ENCODE data around the gene SCGB3A1. TPM values are rescaled to one million over a fixed set of nuclear protein-coding genes. Genes with fewer than 3 reads are reported as not detected.

The SCGB3A1 gene
- polyA plus RNA-seq, 1 donor (not counting 4 experiments of a cell fraction or from before 2014, with no cell fraction given), result not detected

GRCh38 chr5:180619563-180619915 lies 28.2 kb upstream of the SCGB3A1 start:
- H3K4me2 ChIP-seq (ENCODE audit: control insufficient read depth, extremely low read depth, insufficient read depth, low read depth, low read length), result peak overlapping the region; percentile 60
- no peak overlapping the region for H2AFZ ChIP-seq (ENCODE audit: control insufficient read depth, low read length)
- H3K27ac ChIP-seq (ENCODE audit: control insufficient read depth, insufficient read depth, low read length), result no peak overlapping the region
- no peaks in the 10 kb centered on the region for H3K36me3 ChIP-seq (ENCODE audit: control insufficient read depth in 2 of 2, extremely low read depth in 1 of 2, insufficient read depth in 2 of 2, low read length in 2 of 2)
- no peak overlapping the region for H3K9ac ChIP-seq (ENCODE audit: control insufficient read depth, extremely low read depth, insufficient read depth, low read length)
- H3K9me1 ChIP-seq (ENCODE audit: control insufficient read depth, extremely low read depth, insufficient read depth, low read length), result no peaks in the 10 kb centered on the region
- dilution Hi-C loops (cut with MboI; ENCODE audit: extremely low pct_ligation_motif_present, low sequenced_read_pairs), result no loop called here
- H3K4me1 ChIP-seq (ENCODE audit: control insufficient read depth, extremely low read depth, insufficient read depth, low read length), result no peaks in the 10 kb centered on the region
- H3K79me2 ChIP-seq (ENCODE audit: control insufficient read depth, insufficient read depth, low read length), result no peaks in the 10 kb centered on the region
- TF ChIP-seq CTCF (optimal IDR thresholded peaks at IDR 0.05 in 1 of 3, IDR thresholded peaks at IDR 0.05 in 1 of 3, conservative IDR thresholded peaks at IDR 0.05 in 1 of 3; ENCODE audit: extremely low read depth in 1 of 3, insufficient read depth in 2 of 3, low read length in 3 of 3), result no peak
- TF ChIP-seq EZH2 (IDR thresholded peaks at IDR 0.05; ENCODE audit: low read length), result peak; percentile 50
- FAIRE-seq (no peak), DNase-seq (ENCODE audit: low read depth, low spot score) (no peak)
- no peaks in the 10 kb centered on the region for H4K20me1 ChIP-seq (ENCODE audit: control insufficient read depth, extremely low read depth, insufficient read depth, low read length)
- H3K27me3 ChIP-seq (ENCODE audit: control insufficient read depth, extremely low read depth, insufficient read depth, low read length), result peaks cover 35% of the 10 kb centered on the region
- H3K4me3 ChIP-seq (ENCODE audit: control insufficient read depth in 2 of 3, extremely low read depth in 1 of 3, insufficient read depth in 2 of 3, low read depth in 1 of 3, low read length in 3 of 3), result no peak overlapping the region
- H3K9me3 ChIP-seq (ENCODE audit: control insufficient read depth, low read depth, low read length), result no peaks in the 10 kb centered on the region

GRCh38 chr5:180618829-180619562 lies 27.7 kb upstream of the SCGB3A1 start:
- DNase-seq (ENCODE audit: low read depth, low spot score) (no peak), FAIRE-seq (no peak)
- H3K27me3 ChIP-seq (ENCODE audit: control insufficient read depth, extremely low read depth, insufficient read depth, low read length), result peaks cover 35% of the 10 kb centered on the region
- H4K20me1 ChIP-seq (ENCODE audit: control insufficient read depth, extremely low read depth, insufficient read depth, low read length), result no peaks in the 10 kb centered on the region
- dilution Hi-C loops (cut with MboI; ENCODE audit: extremely low pct_ligation_motif_present, low sequenced_read_pairs), result no loop called here
- H2AFZ ChIP-seq (ENCODE audit: control insufficient read depth, low read length), result peak overlapping the region; percentile 51
- H3K36me3 ChIP-seq (ENCODE audit: control insufficient read depth in 2 of 2, extremely low read depth in 1 of 2, insufficient read depth in 2 of 2, low read length in 2 of 2), result no peaks in the 10 kb centered on the region
- H3K9me1 ChIP-seq (ENCODE audit: control insufficient read depth, extremely low read depth, insufficient read depth, low read length), result no peaks in the 10 kb centered on the region
- no peak overlapping the region for H3K9ac ChIP-seq (ENCODE audit: control insufficient read depth, extremely low read depth, insufficient read depth, low read length)
- H3K4me1 ChIP-seq (ENCODE audit: control insufficient read depth, extremely low read depth, insufficient read depth, low read length), result no peaks in the 10 kb centered on the region
- no peaks in the 10 kb centered on the region for H3K9me3 ChIP-seq (ENCODE audit: control insufficient read depth, low read depth, low read length)
- H3K4me2 ChIP-seq (ENCODE audit: control insufficient read depth, extremely low read depth, insufficient read depth, low read depth, low read length), result peak overlapping the region; percentile 60
- H3K4me3 ChIP-seq (ENCODE audit: control insufficient read depth in 2 of 3, extremely low read depth in 1 of 3, insufficient read depth in 2 of 3, low read depth in 1 of 3, low read length in 3 of 3), result peak overlapping the region in 1 of 3 experiments; percentile 46
- peak in 2 of 3 experiments; percentile 43 to 67 for TF ChIP-seq CTCF (optimal IDR thresholded peaks at IDR 0.05 in 1 of 3, IDR thresholded peaks at IDR 0.05 in 1 of 3, conservative IDR thresholded peaks at IDR 0.05 in 1 of 3; ENCODE audit: extremely low read depth in 1 of 3, insufficient read depth in 2 of 3, low read length in 3 of 3)
- no peak for TF ChIP-seq EZH2 (IDR thresholded peaks at IDR 0.05; ENCODE audit: low read length)
- no peaks in the 10 kb centered on the region for H3K79me2 ChIP-seq (ENCODE audit: control insufficient read depth, insufficient read depth, low read length)
- no peak overlapping the region for H3K27ac ChIP-seq (ENCODE audit: control insufficient read depth, insufficient read depth, low read length)
